Measurements from ENCODE around the gene SLCO1B3. TPM values are rescaled to one million over a fixed set of nuclear protein-coding genes. Genes with fewer than 3 reads are reported as not detected.

SLCO1B3 gene
- total RNA-seq, 2 experiments from 2014 or later: not detected

DNA sequence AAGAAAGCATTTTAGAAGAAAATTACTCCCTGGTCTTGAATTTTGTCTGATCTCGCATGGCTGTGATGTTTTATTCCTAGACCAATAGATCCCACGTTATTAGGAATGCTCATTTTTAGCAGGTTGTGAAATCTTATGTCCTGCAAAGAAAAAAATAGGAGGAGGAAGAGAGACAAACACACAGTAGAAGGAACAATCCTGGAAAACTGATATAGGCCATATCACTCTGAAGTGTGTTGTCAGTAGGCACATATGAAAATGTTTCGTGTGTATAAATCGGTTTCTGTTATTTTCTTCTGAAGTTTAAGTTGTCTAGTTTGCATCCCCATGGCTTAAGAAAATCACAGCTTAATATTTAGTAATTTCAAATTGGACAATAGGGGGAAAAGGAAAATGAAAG, 12.4 kb downstream of the SLCO1B3 start:
- no peaks in the 10 kb centered on the region for H3K4me1 Mint-ChIP-seq
- DNase-seq: no peak
- ATAC-seq (ENCODE audit: low read depth): no peak
- no peak overlapping the region for H3K4me3 Mint-ChIP-seq
- H3K9me3 Mint-ChIP-seq: peaks cover 4% of the 10 kb centered on the region
- POLR2A ChIA-PET: no interaction called here
- no peaks in the 10 kb centered on the region for H3K36me3 Mint-ChIP-seq
- H3K27ac Mint-ChIP-seq: no peak overlapping the region
- H3K27me3 Mint-ChIP-seq: no peaks in the 10 kb centered on the region

DNA sequence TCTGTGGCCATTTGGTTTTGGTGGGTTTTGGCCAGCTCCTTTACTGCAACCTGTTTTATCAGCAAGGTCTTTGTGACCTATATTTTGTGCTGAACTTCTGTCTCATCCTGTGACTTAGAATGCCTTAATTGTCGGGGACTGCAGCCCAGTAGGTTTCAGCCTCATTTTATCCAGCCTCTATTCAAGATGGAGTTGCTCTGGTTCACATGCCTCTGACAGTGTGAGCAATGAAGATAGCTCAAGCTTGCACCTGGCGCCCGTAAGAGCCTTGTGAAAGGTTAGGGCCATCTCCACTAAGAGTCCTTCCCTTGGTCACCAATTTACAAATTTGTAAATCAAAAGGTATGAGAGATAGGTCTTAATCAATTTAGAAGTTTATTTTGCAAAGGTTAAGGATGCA, 19.4 kb downstream of the SLCO1B3 start:
- H3K4me1 Mint-ChIP-seq: no peaks in the 10 kb centered on the region
- no peaks in the 10 kb centered on the region for H3K36me3 Mint-ChIP-seq
- DNase-seq: no peak
- no peak overlapping the region for H3K27ac Mint-ChIP-seq
- POLR2A ChIA-PET: no interaction called here
- no peaks in the 10 kb centered on the region for H3K27me3 Mint-ChIP-seq
- H3K4me3 Mint-ChIP-seq: no peak overlapping the region
- no peaks in the 10 kb centered on the region for H3K9me3 Mint-ChIP-seq
- no peak for ATAC-seq (ENCODE audit: low read depth)

DNA sequence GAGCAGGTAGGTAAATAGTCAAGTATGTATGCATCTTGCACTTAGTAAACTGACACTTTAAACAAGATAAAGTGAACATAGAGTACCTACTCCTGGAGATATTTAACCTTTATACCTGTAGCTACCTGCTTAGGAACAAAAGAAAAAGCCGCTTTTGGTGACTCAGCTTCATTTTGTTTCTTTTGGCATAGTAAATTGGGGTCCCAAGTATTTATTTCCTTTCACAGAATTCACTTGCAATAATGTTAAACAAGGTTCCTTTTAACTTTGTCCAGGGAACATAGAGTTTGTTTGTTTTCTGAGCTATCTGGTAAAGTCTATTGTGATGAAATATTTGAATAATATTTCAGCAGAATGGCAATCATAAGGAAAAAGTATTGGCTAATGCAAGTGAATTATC, 20.0 kb downstream of the SLCO1B3 start:
- DNase-seq: no peak
- H3K4me1 Mint-ChIP-seq: no peaks in the 10 kb centered on the region
- POLR2A ChIA-PET: no interaction called here
- H3K27ac Mint-ChIP-seq: no peak overlapping the region
- no peaks in the 10 kb centered on the region for H3K36me3 Mint-ChIP-seq
- no peaks in the 10 kb centered on the region for H3K27me3 Mint-ChIP-seq
- no peaks in the 10 kb centered on the region for H3K9me3 Mint-ChIP-seq
- H3K4me3 Mint-ChIP-seq: no peak overlapping the region
- no peak for ATAC-seq (ENCODE audit: low read depth)

DNA sequence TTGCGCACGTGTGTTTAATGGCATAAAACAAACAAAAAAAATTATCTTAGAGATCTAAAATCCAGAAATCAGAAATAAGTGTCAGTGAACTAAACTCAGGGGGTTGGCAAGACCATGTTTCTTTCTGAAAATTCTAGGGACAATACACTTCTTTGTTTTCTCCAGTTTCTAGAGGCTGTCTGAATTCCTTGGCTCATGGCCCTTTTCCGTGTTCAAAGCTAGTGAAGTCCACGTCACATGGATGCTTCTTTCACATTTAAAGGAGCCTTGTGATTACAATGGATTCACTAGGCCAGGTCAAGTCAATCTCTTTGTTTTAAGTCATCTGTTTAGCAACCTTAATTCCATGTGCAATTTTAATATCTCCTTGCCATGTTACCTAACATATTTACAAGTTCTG, 22.4 kb downstream of the SLCO1B3 start:
- DNase-seq (no peak), ATAC-seq (ENCODE audit: low read depth) (no peak)
- Mint-ChIP-seq H3K27ac (no peak overlapping the region), H3K36me3 (no peaks in the 10 kb centered on the region), H3K4me1 (no peaks in the 10 kb centered on the region), H3K9me3 (no peaks in the 10 kb centered on the region), H3K4me3 (no peak overlapping the region), H3K27me3 (no peaks in the 10 kb centered on the region)
- POLR2A ChIA-PET: no interaction called here

DNA sequence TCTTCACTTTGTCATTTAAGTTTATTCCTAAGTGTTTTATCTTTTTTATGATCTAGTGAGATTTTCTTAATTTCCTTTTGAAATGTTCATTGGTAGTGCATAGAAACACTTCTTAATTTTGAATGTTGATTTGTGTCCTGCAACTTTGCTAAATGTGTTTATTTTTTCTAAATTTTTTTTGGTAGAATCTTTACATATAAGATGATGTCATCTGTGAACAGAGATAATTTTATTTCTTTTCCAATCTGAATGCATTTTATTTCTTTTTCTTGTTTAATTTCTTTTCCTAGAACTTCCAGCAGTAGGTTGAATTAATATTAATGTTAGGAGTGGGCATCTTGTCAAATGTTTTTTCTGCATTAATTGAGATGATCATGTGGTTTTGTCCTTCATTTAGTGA, 42.1 kb downstream of the SLCO1B3 start:
- no peak overlapping the region for H3K4me3 Mint-ChIP-seq
- no peak overlapping the region for H3K27ac Mint-ChIP-seq
- ATAC-seq (ENCODE audit: low read depth) (no peak), DNase-seq (no peak)
- peaks cover 4% of the 10 kb centered on the region for H3K9me3 Mint-ChIP-seq
- H3K27me3 Mint-ChIP-seq: no peaks in the 10 kb centered on the region
- POLR2A ChIA-PET: no interaction called here
- no peaks in the 10 kb centered on the region for H3K36me3 Mint-ChIP-seq
- H3K4me1 Mint-ChIP-seq: no peaks in the 10 kb centered on the region

DNA sequence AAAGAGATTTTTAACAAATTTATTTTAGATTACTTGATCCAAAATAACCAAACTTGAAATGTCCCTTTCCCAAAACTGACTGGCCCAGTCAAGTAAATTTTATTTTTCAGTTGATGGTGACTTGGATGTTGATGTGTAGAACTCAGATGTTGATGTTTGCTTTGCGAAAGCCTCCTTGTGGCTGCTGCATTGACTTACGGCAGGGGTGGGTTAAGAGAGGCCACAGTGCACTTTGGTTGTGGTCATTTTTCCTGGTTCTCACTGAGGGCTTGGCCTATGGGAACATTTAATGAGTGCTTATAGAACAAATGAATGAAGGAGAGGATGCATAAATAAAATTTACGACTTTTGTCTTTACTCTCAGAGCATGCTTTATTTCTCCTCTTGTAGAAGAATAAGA, 52.6 kb downstream of the SLCO1B3 start:
- no peak overlapping the region for H3K27ac Mint-ChIP-seq
- DNase-seq (no peak), ATAC-seq (ENCODE audit: low read depth) (no peak)
- no peaks in the 10 kb centered on the region for H3K36me3 Mint-ChIP-seq
- no peaks in the 10 kb centered on the region for H3K9me3 Mint-ChIP-seq
- H3K4me1 Mint-ChIP-seq: no peaks in the 10 kb centered on the region
- POLR2A ChIA-PET: no interaction called here
- H3K27me3 Mint-ChIP-seq: no peaks in the 10 kb centered on the region
- no peak overlapping the region for H3K4me3 Mint-ChIP-seq

DNA sequence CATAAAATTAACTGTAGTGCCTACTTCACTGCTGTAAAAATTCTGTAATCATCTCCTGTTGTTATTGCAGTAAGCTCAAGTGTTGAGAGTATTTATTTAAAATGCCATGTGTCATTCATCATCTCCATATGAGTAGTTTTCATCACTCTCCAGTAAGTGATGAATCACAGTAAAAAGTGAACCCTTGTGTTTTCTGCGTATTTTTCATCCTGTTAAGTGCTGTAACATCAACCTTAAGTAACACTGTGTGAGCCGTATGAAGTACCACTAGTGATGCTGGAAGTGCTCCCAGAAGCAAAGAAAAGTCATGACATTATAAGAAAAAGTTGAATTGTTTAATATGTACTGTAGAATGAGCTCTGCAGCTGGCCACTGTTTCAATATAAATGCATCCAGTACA, 55.4 kb downstream of the SLCO1B3 start:
- Mint-ChIP-seq H3K27ac (no peak overlapping the region), H3K4me1 (no peaks in the 10 kb centered on the region), H3K27me3 (no peaks in the 10 kb centered on the region), H3K9me3 (peaks cover 1% of the 10 kb centered on the region), H3K4me3 (no peak overlapping the region), H3K36me3 (no peaks in the 10 kb centered on the region)
- DNase-seq: no peak
- no peak for ATAC-seq (ENCODE audit: low read depth)
- POLR2A ChIA-PET: no interaction called here

DNA sequence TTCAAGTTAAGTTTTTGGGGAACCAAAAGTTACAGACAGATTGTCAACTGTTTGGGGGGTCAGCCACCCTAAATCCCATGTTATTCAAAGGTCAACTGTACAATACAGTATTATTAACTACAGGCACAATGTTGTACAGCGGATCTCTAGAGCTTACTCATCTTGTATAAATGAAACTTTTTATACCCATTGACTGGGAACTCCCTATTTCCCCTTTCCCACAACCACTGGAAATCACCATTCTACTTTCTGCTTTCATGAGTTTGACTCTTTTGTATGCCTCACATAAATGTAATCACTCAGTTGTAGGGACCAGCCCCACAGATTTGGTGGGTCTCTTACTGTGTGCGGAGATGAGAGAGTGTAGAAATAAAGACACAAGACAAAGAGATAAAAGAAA, 57.8 kb downstream of the SLCO1B3 start:
- ATAC-seq (ENCODE audit: low read depth): no peak
- POLR2A ChIA-PET: no interaction called here
- no peak overlapping the region for H3K4me3 Mint-ChIP-seq
- DNase-seq: no peak
- peaks cover 1% of the 10 kb centered on the region for H3K9me3 Mint-ChIP-seq
- no peaks in the 10 kb centered on the region for H3K4me1 Mint-ChIP-seq
- no peak overlapping the region for H3K27ac Mint-ChIP-seq
- no peaks in the 10 kb centered on the region for H3K36me3 Mint-ChIP-seq
- H3K27me3 Mint-ChIP-seq: no peaks in the 10 kb centered on the region

DNA sequence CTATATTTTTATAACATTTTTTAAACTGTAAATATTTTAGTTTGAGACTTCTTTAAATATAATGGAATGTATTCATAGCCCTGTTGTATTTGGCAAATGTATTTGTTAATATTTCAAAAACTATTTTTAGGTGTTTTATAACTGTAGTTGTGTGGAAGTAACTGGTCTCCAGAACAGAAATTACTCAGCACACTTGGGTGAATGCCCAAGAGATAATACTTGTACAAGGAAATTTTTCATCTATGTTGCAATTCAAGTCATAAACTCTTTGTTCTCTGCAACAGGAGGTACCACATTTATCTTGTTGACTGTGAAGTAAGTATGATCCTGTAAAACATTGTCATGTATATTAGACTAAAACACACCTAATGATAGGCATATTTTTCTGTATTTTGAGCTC, 72.8 kb downstream of the SLCO1B3 start:
- Mint-ChIP-seq H3K36me3 (no peaks in the 10 kb centered on the region), H3K4me3 (no peak overlapping the region), H3K9me3 (peaks cover 2% of the 10 kb centered on the region), H3K27ac (no peak overlapping the region), H3K4me1 (no peaks in the 10 kb centered on the region), H3K27me3 (no peaks in the 10 kb centered on the region)
- ATAC-seq (ENCODE audit: low read depth) (no peak), DNase-seq (no peak)
- POLR2A ChIA-PET: no interaction called here

DNA sequence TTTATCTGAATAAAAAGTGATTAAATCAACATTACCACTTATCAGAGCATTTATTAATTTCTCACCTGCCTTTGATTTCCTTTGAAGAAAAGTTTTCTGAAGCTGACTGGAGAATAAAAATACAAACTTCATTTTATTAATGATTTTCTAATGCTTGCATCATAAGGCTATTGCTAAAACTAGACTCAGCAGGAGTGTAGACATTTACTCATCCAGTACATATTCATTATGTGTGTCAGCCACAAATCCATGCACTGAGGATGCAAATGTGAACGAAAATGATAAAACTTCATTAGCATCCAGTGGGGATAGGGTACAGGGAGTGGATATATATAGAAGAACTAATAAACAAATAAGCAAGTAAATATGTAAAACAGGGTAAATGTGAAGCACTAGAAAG, 74.6 kb downstream of the SLCO1B3 start:
- H3K9me3 Mint-ChIP-seq: peaks cover 2% of the 10 kb centered on the region
- no peaks in the 10 kb centered on the region for H3K4me1 Mint-ChIP-seq
- H3K4me3 Mint-ChIP-seq: no peak overlapping the region
- ATAC-seq (ENCODE audit: low read depth) (no peak), DNase-seq (no peak)
- POLR2A ChIA-PET: no interaction called here
- no peaks in the 10 kb centered on the region for H3K36me3 Mint-ChIP-seq
- no peaks in the 10 kb centered on the region for H3K27me3 Mint-ChIP-seq
- no peak overlapping the region for H3K27ac Mint-ChIP-seq

DNA sequence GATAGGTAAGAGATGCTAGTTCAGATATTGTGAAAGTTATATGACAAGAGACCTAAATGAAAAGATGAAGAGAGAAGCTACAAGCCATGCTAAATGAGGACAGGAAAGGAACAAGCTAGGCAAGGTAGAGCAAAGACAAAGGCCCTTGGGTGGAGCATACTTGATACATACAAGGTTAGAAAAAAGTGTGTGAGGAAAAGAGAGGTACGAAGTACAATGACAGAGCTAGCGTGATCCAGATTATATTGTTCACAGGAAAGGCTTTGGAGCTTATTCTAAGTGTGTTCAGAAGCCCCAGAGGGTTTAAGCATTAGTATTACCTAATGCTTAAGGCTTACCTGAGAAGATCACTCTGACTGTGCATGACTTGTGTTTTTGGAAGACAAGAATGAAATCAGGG, 75.0 kb downstream of the SLCO1B3 start:
- no peaks in the 10 kb centered on the region for H3K27me3 Mint-ChIP-seq
- no peak overlapping the region for H3K4me3 Mint-ChIP-seq
- no peak overlapping the region for H3K27ac Mint-ChIP-seq
- peaks cover 2% of the 10 kb centered on the region for H3K9me3 Mint-ChIP-seq
- H3K36me3 Mint-ChIP-seq: no peaks in the 10 kb centered on the region
- DNase-seq (no peak), ATAC-seq (ENCODE audit: low read depth) (no peak)
- no peaks in the 10 kb centered on the region for H3K4me1 Mint-ChIP-seq
- POLR2A ChIA-PET: no interaction called here

DNA sequence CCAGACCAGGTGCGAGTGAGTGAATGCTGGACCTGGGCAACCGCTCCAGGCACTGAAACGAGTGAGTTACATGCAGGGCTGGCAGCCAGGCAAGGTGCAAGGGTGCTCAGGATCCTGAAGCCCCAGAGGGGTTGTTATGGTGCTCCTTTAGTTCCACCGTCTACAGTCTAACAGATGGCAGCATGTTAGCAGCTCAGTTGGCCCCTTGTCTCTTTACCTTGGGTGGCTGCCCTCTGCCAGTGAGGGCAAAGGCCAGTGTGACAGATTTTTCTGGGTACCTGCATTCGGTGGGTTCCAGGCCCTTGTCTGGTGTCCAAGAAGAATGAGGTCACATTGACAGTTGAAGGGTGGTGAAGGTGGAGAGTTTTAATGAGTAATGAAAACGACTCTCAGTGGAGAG, 106.8 kb downstream of the SLCO1B3 start:
- Mint-ChIP-seq H3K4me1 (no peaks in the 10 kb centered on the region), H3K9me3 (peaks cover 2% of the 10 kb centered on the region), H3K36me3 (no peaks in the 10 kb centered on the region), H3K27ac (no peak overlapping the region), H3K4me3 (no peak overlapping the region), H3K27me3 (no peaks in the 10 kb centered on the region)
- DNase-seq (no peak), ATAC-seq (ENCODE audit: low read depth) (no peak)
- POLR2A ChIA-PET: no interaction called here

DNA sequence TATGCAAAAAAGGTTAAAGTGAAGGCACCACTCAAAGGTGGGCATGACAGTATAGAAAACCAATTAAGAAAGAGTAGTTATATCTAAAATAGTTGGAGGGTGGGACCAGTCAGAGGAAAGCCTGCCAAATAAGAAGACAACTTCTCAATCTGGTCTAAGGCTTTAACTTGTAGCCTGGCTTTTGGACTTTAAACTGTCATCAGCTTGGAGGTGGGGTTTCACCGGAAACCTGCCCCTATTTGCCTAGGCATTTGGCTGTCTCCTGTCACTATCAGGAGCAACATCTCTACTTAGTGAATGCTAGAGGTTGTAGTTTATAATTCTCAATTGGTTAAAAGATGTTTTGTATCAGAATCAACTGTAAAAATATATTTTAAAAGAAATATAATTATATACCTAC, 107.3 kb downstream of the SLCO1B3 start:
- Mint-ChIP-seq H3K36me3 (no peaks in the 10 kb centered on the region), H3K4me3 (no peak overlapping the region), H3K4me1 (no peaks in the 10 kb centered on the region), H3K9me3 (peaks cover 2% of the 10 kb centered on the region), H3K27me3 (no peaks in the 10 kb centered on the region), H3K27ac (no peak overlapping the region)
- POLR2A ChIA-PET: no interaction called here
- DNase-seq (no peak), ATAC-seq (ENCODE audit: low read depth) (no peak)

DNA sequence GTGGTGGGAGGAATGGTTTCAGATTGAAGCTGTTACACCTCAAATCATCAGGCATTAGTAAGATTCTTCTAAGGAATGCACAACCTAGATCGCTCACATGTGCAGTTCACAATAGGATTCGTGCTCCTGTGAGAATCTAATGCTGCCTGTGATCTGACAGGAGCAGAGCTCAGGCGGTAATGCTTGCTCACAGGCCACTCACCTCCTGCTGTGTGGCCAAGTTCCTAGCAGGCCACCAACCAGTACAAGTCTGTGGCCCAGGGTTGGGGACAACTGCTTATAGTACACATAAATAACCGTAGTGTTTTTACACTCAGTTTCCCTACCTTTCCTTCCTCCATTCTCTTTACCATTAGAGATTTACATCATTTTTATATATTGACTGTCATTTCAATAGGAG, 121.4 kb downstream of the SLCO1B3 start:
- Mint-ChIP-seq H3K9me3 (no peaks in the 10 kb centered on the region), H3K27me3 (no peaks in the 10 kb centered on the region), H3K27ac (no peak overlapping the region), H3K4me1 (no peaks in the 10 kb centered on the region), H3K36me3 (no peaks in the 10 kb centered on the region), H3K4me3 (no peak overlapping the region)
- ATAC-seq (ENCODE audit: low read depth) (no peak), DNase-seq (no peak)
- POLR2A ChIA-PET: no interaction called here

DNA sequence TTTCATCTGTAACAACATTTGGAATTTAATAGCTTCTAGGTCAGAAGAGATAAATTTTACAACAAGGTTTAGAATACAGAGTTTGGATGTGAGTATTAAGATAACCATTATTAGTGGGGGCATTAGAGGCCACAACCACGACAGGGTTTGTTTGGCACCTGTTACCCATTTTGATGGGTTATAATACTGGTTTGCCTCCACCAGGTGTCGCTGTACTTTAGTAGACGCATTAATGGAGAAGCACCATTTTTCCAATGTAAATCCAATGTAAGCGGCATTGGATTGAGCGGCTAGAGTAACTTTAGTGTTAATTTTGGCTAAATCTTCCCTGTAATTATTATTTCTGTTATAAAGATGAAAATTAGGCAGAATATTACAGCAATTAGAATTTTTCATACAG, 136.2 kb downstream of the SLCO1B3 start:
- no peak overlapping the region for H3K4me3 Mint-ChIP-seq
- no peaks in the 10 kb centered on the region for H3K9me3 Mint-ChIP-seq
- H3K36me3 Mint-ChIP-seq: no peaks in the 10 kb centered on the region
- no peak for DNase-seq
- POLR2A ChIA-PET: no interaction called here
- H3K27me3 Mint-ChIP-seq: no peaks in the 10 kb centered on the region
- no peaks in the 10 kb centered on the region for H3K4me1 Mint-ChIP-seq
- ATAC-seq (ENCODE audit: low read depth): no peak
- H3K27ac Mint-ChIP-seq: no peak overlapping the region

Measured in activated naive CD8-positive, alpha-beta T cell treated with anti-CD3 and anti-CD28 coated beads, Interleukin-2, amount 10 ng/mL, durations not matched to agents 7 days and 5 days (primary cell).